GM12878 (cell line): ENCODE measurements around the gene COQ3. TPM values are rescaled to one million over a fixed set of nuclear protein-coding genes. Genes with fewer than 3 reads are reported as not detected.

ENCODE experiments used
- ATAC-seq: fragments of 200-7000 bp; cut with Tn5 transposase; 3 replicates; pipeline ENCODE4 v1.9.1; 2020; ENCODE audit warnings: mild to moderate bottlenecking, moderate library complexity
- BruUV-seq: library from RNA; stranded (reverse); fragments of 400-500 nt; replicated peaks from 2 replicates; lab custom pipeline; 2021; lab: Mats Ljungman, UMichigan
- CTCF ChIA-PET: fragments of 300-600 bp; sonication (Branson Sonifier 250); formaldehyde crosslinking; extraction: SDS; loops from one replicate; lab custom pipeline; 2021; ENCODE audit warnings: inconsistent platforms; lab: Yijun Ruan, JAX
- POLR2A ChIA-PET: fragments of 350-600 bp; formaldehyde crosslinking; extraction: SDS; loops from one replicate; lab custom pipeline; 2021; ENCODE audit warnings: inconsistent platforms; lab: Charles Lee
- RAD21 ChIA-PET: fragments of 300-600 bp; sonication (Branson Sonifier 250); formaldehyde crosslinking; loops from one replicate; lab custom pipeline; 2023; ENCODE audit warnings: antibody characterized with exemption; ENCODE audit not compliant: unreplicated experiment; lab: Charles Lee
- SMC1A ChIA-PET: fragments of 300-600 bp; sonication (Branson Sonifier 250); formaldehyde crosslinking; loops from one replicate; lab custom pipeline; 2023; ENCODE audit not compliant: unreplicated experiment, uncharacterized antibody; lab: Charles Lee
- DNase-seq: peaks from one replicate; pipeline ENCODE4 v3.0.0-alpha.2; 2011; ENCODE audit warnings: low read depth, low spot score
- FAIRE-seq: peaks from 3 replicates; lab custom pipeline; 2011; peaks lifted over from hg19 to GRCh38; lab: Jason Lieb, UNC
- H2AFZ ChIP-seq: 2 replicates; pipeline ENCODE4 v1.6.0; 2011; ENCODE audit warnings: low read depth, low read length, control low read depth; ENCODE audit not compliant: control insufficient read depth
- H3K27ac ChIP-seq: 2 replicates; pipeline ENCODE4 v1.5.1; 2011; ENCODE audit warnings: control low read depth; ENCODE audit not compliant: control insufficient read depth, insufficient read depth
- H3K27me3 ChIP-seq, 2 experiments: replicated peaks in 1 of 2; 2 replicates each; pipeline versions ENCODE4 v1.6.0 to v1.6.1; 2011; ENCODE audit warnings: low read length in 1 of 2; ENCODE audit not compliant: control insufficient read depth in 2 of 2, insufficient read depth in 2 of 2
- H3K36me3 ChIP-seq, 2 experiments: 2 replicates each; pipeline ENCODE4 v1.5.1; 2011; ENCODE audit warnings: low read length in 1 of 2; ENCODE audit not compliant: control insufficient read depth in 2 of 2, insufficient read depth in 2 of 2
- H3K4me1 ChIP-seq: 2 replicates; pipeline ENCODE4 v1.6.1; 2011; ENCODE audit warnings: mild to moderate bottlenecking, low read length, moderate library complexity, mixed read lengths; ENCODE audit not compliant: control insufficient read depth, insufficient read depth
- H3K4me2 ChIP-seq: 2 replicates; pipeline ENCODE4 v1.6.0; 2011; ENCODE audit warnings: control low read depth; ENCODE audit not compliant: control insufficient read depth, insufficient read depth
- H3K4me3 ChIP-seq: fragments of 200-600 bp; sonication (generic); 2 replicates; pipeline ENCODE4 v1.5.1; 2016
- H3K79me2 ChIP-seq: 2 replicates; pipeline ENCODE4 v1.6.0; 2011; ENCODE audit warnings: low read length; ENCODE audit not compliant: control insufficient read depth, insufficient read depth
- H3K9ac ChIP-seq: 2 replicates; pipeline ENCODE4 v1.8.0; 2011; ENCODE audit warnings: low read length, control low read depth, mixed read lengths; ENCODE audit not compliant: control insufficient read depth, insufficient read depth
- H3K9me3 ChIP-seq: replicated peaks from 3 replicates; pipeline ENCODE4 v1.5.1; 2011; ENCODE audit warnings: mild to moderate bottlenecking, low read length; ENCODE audit not compliant: control insufficient read depth, insufficient read depth
- H4K20me1 ChIP-seq: 2 replicates; pipeline ENCODE4 v1.6.0; 2011; ENCODE audit not compliant: control insufficient read depth, insufficient read depth
- EP300 ChIP-seq, 2 experiments: fragments of 150-350 bp in 1 of 2; IDR thresholded peaks; 2 replicates each; pipeline ENCODE4 v1.6.1; 2011 to 2012; ENCODE audit warnings: low read depth in 2 of 2, low read length in 2 of 2, borderline replicate concordance in 1 of 2, improper control_type of control experiment in 1 of 2, inconsistent platforms in 1 of 2; ENCODE audit not compliant: control insufficient read depth in 1 of 2
- KAT2A ChIP-seq: conservative IDR thresholded peaks from 2 replicates; pipeline ENCODE4 v1.6.1; 2011; ENCODE audit warnings: low read depth, low read length; ENCODE audit not compliant: control insufficient read depth
- LARP7 ChIP-seq: fragments of 450-650 bp; IDR thresholded peaks from 2 replicates; pipeline ENCODE4 v1.6.1; 2017; ENCODE audit warnings: mild to moderate bottlenecking
- PRDM15 ChIP-seq: fragments of 450-650 bp; formaldehyde crosslinking; IDR thresholded peaks from 2 replicates; pipeline ENCODE4 v1.4.0; 2020; ENCODE audit warnings: mild to moderate bottlenecking, moderate library complexity
- SRF ChIP-seq, 2 experiments: IDR thresholded peaks; 2 replicates each; pipeline ENCODE4 v1.6.1; 2011; ENCODE audit warnings: low read depth in 2 of 2, low read length in 2 of 2, mild to moderate bottlenecking in 1 of 2, moderate library complexity in 1 of 2
- STAT3 ChIP-seq: IDR thresholded peaks from 2 replicates; pipeline ENCODE4 v1.6.1; 2011; ENCODE audit warnings: low read depth, low read length, improper control_type of control experiment
- ZZZ3 ChIP-seq: IDR thresholded peaks from 2 replicates; pipeline ENCODE4 v1.6.1; 2011; ENCODE audit warnings: low read depth; ENCODE audit not compliant: control insufficient read depth, insufficient read length
- WGBS: methylation state at CpG from one replicate; pipeline ENCODE4 v1.1.6; 2016; ENCODE audit warnings: low lambda C conversion rate; ENCODE audit not compliant: insufficient replicate concordance, insufficient coverage; ENCODE audit errors: missing lambda C conversion rate; 5-methylcytosine and 5-hydroxymethylcytosine counted together
- in situ Hi-C: fragments of 300-500 bp; cut with MboI; formaldehyde crosslinking; loops from 9 replicates; pipeline ENCODE4 v1.14.3; 2018; ENCODE audit warnings: mixed read lengths
- intact Hi-C: fragments of 100-400 bp; cut with micrococcal nuclease; formaldehyde crosslinking; loops from one replicate; pipeline ENCODE4 v1.14.2; 2022; ENCODE audit not compliant: unreplicated experiment
- polyA plus RNA-seq, 11 experiments: library from polyadenylated mRNA; depleted of rRNA in 4 of 11; unstranded in 6 of 11; stranded (reverse) in 5 of 11; fragments of >200 nt; fragmentation: Nextera tagmentation in 4 of 11; fragmentation: Illumina TruSeq in 1 of 11; extraction: Ambion mirVana in 4 of 11; extraction: Trizol in 1 of 11; gene quantifications; 1 replicate in 1 of 11; 2 replicates in 10 of 11; pipeline versions ENCODE4 v1.2.1 to v1.2.3, GENCODE V29; 2011 to 2016; ENCODE audit warnings: inconsistent platforms in 2 of 11, missing spikeins in 2 of 11, low read depth in 1 of 11
- total RNA-seq, 4 experiments: library from RNA; depleted of rRNA in 3 of 4; stranded (reverse); fragments of >200 nt in 3 of 4; fragmentation: Illumina TruSeq in 1 of 4; extraction: Trizol in 1 of 4; gene quantifications; 2 replicates each; pipeline versions ENCODE4 v1.2.1 to v1.2.3, GENCODE V29; 2013 to 2021

The COQ3 gene
- total and polyA plus RNA-seq, 10 of the 15 experiments (the other 5 are each of a cell fraction or from before 2014, with no cell fraction given), result 9.3 to 50.6 (median 16.0) TPM

DNA sequence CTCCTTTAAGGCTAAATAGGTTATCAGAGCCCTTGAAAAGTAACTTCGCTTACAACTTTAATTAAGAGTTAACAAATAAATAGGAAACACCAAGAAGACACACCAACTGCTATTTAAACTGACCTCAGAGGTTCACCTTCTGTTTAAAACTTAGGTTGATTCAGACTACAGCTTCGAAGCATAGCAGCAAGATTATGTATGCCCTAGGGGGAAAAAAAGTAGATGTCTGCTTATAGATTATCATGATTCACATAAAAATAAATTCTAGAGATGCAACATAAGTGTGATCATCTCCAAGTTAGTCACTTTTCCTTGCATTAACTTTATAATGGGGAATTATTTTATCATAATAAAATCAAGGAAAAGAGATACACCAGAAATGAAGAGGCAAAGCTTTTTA, 22.2 kb upstream of the COQ3 start:
- no peak for FAIRE-seq
- SMC1A ChIA-PET, result interaction anchor here (1.1 to 2.7 kb wide), 3 partner anchors 10 to 22 kb away, joined by 3 to 21 read pairs (median 7); partner anchors contain the start of genes COQ3 and PNISR
- RAD21 ChIA-PET, result interaction anchor here (1.0 to 1.4 kb wide), 2 partner anchors 10 to 86 kb away, joined by 6 to 8 read pairs; partner anchors contain the start of gene PNISR

More for the DNA sequence above, 22.2 kb upstream of the COQ3 start:
- no peak overlapping the region for H3K27ac ChIP-seq
- H4K20me1 ChIP-seq, result no peaks in the 10 kb centered on the region
- no peak overlapping the region for H2AFZ ChIP-seq
- H3K4me3 ChIP-seq, result no peak overlapping the region
- no peak for TF ChIP-seq KAT2A
- TF ChIP-seq EP300 (IDR thresholded peaks at IDR 0.05; ENCODE audit: borderline replicate concordance in 1 of 2, control insufficient read depth in 1 of 2, low read depth in 2 of 2, low read length in 2 of 2), result no peak
- no peak for TF ChIP-seq ZZZ3
- no peak for TF ChIP-seq SRF (IDR thresholded peaks at IDR 0.05; ENCODE audit: low read depth in 2 of 2, low read length in 2 of 2)
- no peak for TF ChIP-seq PRDM15 (CRISPR knock-in tag)
- no peak for TF ChIP-seq LARP7
- TF ChIP-seq STAT3, result no peak
- TF ChIP-seq, all 136 proteins: peak for 0
- peaks cover 76% of the 10 kb centered on the region for H3K79me2 ChIP-seq
- ChIA-PET POLR2A (interaction anchor here (0.6 kb wide), 1 partner anchor 39 kb away, joined by 5 read pairs; no protein-coding TSS in a partner anchor), CTCF (interaction anchor here (1.1 to 1.7 kb wide), 4 partner anchors 10 to 85 kb away, joined by 3 to 10 read pairs (median 6); partner anchors contain the start of gene PNISR)
- in situ Hi-C loops, result no loop called here
- 0 out of 2 replicates have a peak overlapping the region, but pooled peaks have one; percentile 68 for H3K4me2 ChIP-seq
- no peak overlapping the region for H3K9ac ChIP-seq
- H3K9me3 ChIP-seq, result no peaks in the 10 kb centered on the region
- BruUV-seq, result no TSS peak
- ATAC-seq (no peak), DNase-seq (no peak)
- H3K27me3 ChIP-seq, result no peaks in the 10 kb centered on the region
- H3K36me3 ChIP-seq, result peaks cover 1 to 11% of the 10 kb centered on the region in 2 experiments; a peak in 3 of 4 replicates
- 76% methylated on average over 2 of the region's 2 CpGs for WGBS
- intact Hi-C loops, result loop anchor here (2.0 kb wide), 1 partner anchor 15 kb away; no protein-coding TSS in a partner anchor
- peaks cover 11% of the 10 kb centered on the region; the same call in 1 of the 2 replicates for H3K4me1 ChIP-seq
